Skin of body (tissue), 2 donors: ENCODE data around the gene NPR2. TPM values are rescaled to one million over a fixed set of nuclear protein-coding genes. Genes with fewer than 3 reads are reported as not detected.
A peak's percentile ranks its signal among the peaks of the same experiment; 100 is the strongest.

ENCODE experiments used
- DNase-seq: peaks from one replicate; lab custom pipeline; 2025; lab: John Stamatoyannopoulos, UW
- total RNA-seq: library from RNA; depleted of rRNA; stranded (reverse); fragments of >200 nt; gene quantifications from one replicate; pipeline ENCODE4 v1.2.3, GENCODE V29; 2014

Gene NPR2
- total RNA-seq, 1 donor from 2014 or later, result 31.5 TPM

- DNase-seq, result peak; percentile 42
Observed at GRCh38 chr9:35829764-35830096, 38.3 kb downstream of the NPR2 start.

- no peak for DNase-seq
Observed at GRCh38 chr9:35831040-35831439, 39.6 kb downstream of the NPR2 start.

GRCh38 chr9:35832814-35833213 is 41.4 kb downstream of the NPR2 start:
- DNase-seq, result no peak

GRCh38 chr9:35834260-35835215 is 43.1 kb downstream of the NPR2 start:
- no peak for DNase-seq

- no peak for DNase-seq
Observed at GRCh38 chr9:35835216-35835632, 43.8 kb downstream of the NPR2 start.

- DNase-seq, result no peak
Observed at GRCh38 chr9:35835766-35836165, 44.4 kb downstream of the NPR2 start.

GRCh38 chr9:35836595-35836994 is 45.2 kb downstream of the NPR2 start:
- DNase-seq, result no peak

GRCh38 chr9:35839926-35840325 is 48.5 kb downstream of the NPR2 start:
- DNase-seq, result no peak

GRCh38 chr9:35840881-35841644 is 49.7 kb downstream of the NPR2 start:
- no peak for DNase-seq

- no peak for DNase-seq
Observed at GRCh38 chr9:35841645-35841900, 50.2 kb downstream of the NPR2 start.

- no peak for DNase-seq
Observed at GRCh38 chr9:35842020-35842745, 50.8 kb downstream of the NPR2 start.

GRCh38 chr9:35842795-35843194 is 51.4 kb downstream of the NPR2 start:
- no peak for DNase-seq

GRCh38 chr9:35844628-35845270 is 53.4 kb downstream of the NPR2 start:
- DNase-seq, result peak; percentile 95

GRCh38 chr9:35845824-35846771 is 54.7 kb downstream of the NPR2 start:
- DNase-seq, result no peak

GRCh38 chr9:35847792-35848572 is 56.6 kb downstream of the NPR2 start:
- peak; percentile 17 for DNase-seq

- no peak for DNase-seq
Observed at GRCh38 chr9:35852267-35852815, 61.0 kb downstream of the NPR2 start.

- DNase-seq, result no peak
Observed at GRCh38 chr9:35852876-35853865, 61.8 kb downstream of the NPR2 start.

GRCh38 chr9:35854091-35854762 is 62.8 kb downstream of the NPR2 start:
- no peak for DNase-seq
